ENCODE data around the gene MXD4.

The MXD4 gene

DNA sequence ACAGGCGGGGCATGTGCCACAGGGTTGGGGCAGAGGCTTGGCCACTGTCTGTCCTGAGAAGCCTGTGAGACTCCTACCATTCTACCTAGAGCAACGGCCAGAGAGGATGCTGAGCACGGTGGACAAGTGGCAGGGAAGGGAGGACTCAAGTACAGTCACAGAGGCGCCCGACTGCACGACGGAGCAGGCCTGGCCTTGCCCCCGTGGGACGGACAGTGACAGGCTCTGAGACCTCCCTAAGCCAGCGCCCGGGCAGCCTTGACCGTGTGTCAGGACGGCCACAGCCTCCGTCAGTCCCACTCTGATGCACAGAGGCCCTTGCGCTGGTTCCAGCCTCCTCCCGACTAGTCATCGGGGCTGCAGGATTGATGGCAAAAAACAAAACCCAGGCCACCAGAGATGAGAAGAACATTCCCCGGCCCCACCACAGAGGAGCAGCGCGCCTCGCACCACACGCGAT, 36.7 kb upstream of the MXD4 start:
- TF ChIP-seq, protein P1, sequence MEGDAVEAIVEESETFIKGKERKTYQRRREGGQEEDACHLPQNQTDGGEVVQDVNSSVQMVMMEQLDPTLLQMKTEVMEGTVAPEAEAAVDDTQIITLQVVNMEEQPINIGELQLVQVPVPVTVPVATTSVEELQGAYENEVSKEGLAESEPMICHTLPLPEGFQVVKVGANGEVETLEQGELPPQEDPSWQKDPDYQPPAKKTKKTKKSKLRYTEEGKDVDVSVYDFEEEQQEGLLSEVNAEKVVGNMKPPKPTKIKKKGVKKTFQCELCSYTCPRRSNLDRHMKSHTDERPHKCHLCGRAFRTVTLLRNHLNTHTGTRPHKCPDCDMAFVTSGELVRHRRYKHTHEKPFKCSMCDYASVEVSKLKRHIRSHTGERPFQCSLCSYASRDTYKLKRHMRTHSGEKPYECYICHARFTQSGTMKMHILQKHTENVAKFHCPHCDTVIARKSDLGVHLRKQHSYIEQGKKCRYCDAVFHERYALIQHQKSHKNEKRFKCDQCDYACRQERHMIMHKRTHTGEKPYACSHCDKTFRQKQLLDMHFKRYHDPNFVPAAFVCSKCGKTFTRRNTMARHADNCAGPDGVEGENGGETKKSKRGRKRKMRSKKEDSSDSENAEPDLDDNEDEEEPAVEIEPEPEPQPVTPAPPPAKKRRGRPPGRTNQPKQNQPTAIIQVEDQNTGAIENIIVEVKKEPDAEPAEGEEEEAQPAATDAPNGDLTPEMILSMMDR (IDR thresholded peaks at IDR 0.05; ENCODE audit: insufficient read depth, low read depth, low read length, missing control alignments) = no peak
- DNase-seq (ENCODE audit: low read depth) = no peak
- no peak overlapping the region for H3K4me3 ChIP-seq (ENCODE audit: low read depth, low read length)

DNA sequence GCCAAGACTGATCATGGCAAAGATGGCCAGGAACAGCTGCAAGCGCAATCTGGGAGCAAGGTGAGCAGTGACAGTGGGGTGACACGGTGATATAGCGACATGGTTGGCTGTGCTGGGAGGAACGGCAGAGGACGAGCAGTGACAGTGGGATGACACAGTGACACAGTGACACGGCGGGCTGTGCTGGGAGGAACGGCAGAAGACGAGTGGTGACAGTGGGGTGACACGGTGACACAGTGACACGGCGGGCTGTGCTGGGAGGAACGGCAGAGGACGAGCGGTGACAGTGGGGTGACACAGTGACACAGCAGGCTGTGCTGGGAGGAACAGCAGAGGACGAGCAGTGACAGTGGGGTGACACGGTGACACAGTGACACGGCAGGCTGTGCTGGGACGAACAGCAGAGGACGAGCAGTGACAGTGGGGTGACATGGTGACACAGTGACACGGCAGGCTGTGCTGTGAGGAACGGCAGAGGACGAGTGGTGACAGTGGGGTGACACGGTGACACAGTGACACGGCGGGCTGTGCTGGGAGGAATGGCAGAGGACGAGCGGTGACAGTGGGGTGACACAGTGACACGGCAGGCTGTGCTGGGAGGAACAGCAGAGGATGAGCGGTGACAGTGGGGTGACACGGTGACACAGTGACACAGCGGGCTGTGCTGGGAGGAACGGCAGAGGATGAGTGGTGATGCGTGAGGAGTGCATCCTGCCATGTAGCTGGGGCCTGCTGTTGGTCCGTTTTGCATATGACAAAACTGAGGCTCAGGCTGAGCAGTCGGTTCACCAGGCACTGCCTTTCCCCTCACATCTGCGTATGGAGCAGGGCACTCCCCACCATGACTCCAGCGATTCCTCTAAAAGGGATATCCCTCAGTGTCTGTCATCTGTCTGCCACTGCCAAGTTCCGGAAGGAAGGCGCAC, 36.0 kb upstream of the MXD4 start:
- TF ChIP-seq, protein P1 (IDR thresholded peaks at IDR 0.05; ENCODE audit: insufficient read depth, low read depth, low read length, missing control alignments) = no peak
- no peak overlapping the region for H3K4me3 ChIP-seq (ENCODE audit: low read depth, low read length)
- peak; percentile 21 for DNase-seq (ENCODE audit: low read depth)

DNA sequence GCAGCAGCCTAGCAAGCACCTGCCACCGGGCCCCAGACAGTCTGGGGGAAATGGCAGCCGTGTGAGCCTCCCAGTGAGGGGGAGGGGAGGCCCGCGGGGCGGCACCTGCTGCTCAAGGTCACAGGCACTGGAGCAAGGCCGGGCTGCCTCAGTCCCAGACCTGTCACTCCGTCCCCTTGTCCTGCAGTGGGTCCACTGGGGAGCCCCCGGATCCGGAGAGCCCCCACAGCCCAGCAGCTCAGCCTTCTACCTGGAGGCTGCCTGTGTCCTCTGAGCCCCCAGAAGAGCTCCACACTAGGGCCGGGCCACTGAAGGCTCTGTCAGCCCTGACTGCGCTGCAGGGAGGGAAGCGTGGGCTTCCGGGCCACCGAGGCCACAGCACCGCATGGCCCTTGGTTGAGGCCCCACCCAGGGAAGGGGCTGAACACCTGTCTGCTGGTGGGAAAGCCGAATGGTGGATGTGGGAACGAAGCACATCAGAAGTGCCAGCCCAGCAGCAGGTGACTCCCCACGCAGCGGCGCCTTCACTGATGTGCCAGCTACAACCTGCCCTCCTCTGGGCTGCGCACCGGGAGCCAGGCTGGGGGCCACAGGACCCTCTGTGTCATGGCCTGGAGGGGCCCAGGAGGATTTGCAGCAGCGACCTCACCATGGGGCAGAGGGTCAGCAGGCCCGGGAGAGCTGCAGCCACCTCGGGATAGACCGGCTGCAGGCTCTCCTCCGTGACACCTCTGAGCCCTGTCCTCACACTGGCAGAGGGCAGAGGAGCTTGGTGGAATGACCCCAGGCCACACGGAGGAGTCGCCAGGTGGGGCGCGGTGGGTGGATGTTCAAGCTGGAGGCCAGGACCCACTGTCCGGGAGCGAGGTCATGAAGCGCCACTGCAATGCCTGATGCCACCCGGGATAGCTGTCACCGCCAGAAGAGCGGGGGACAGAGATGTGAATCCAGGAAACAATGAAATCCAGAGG, 35.0 kb upstream of the MXD4 start:
- TF ChIP-seq, protein P1 (IDR thresholded peaks at IDR 0.05; ENCODE audit: insufficient read depth, low read depth, low read length, missing control alignments) = no peak
- DNase-seq (ENCODE audit: low read depth) = no peak
- no peak overlapping the region for H3K4me3 ChIP-seq (ENCODE audit: low read depth, low read length)

DNA sequence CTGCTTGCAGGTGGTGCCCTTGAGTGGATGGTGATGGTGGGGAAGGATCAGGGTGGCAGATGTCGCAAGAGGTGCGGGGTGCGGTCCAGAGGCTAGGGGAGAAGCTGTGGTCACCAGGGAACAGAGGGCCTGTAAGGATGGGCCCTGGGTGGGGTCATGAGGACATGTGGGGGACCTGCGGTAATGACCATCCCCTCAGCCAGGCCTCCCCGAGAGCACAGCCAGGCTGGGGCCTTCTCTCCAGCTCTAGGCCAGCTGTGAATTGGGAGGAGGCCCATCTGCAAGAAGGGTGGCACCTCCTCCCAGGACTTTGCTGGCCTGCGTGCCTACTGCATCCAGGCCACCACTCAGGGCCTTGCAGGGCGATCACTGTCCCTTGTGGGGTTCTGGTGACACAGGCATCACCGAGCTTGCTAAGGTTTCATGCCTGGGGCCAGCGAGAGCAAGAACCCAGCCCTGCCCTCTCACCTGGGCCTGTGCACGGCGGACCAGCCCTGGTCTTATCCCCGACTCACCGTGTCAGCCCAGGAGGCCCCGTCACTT, 34.1 kb upstream of the MXD4 start:
- TF ChIP-seq, protein P1 (IDR thresholded peaks at IDR 0.05; ENCODE audit: insufficient read depth, low read depth, low read length, missing control alignments) = no peak
- no peak overlapping the region for H3K4me3 ChIP-seq (ENCODE audit: low read depth, low read length)
- no peak for DNase-seq (ENCODE audit: low read depth)

DNA sequence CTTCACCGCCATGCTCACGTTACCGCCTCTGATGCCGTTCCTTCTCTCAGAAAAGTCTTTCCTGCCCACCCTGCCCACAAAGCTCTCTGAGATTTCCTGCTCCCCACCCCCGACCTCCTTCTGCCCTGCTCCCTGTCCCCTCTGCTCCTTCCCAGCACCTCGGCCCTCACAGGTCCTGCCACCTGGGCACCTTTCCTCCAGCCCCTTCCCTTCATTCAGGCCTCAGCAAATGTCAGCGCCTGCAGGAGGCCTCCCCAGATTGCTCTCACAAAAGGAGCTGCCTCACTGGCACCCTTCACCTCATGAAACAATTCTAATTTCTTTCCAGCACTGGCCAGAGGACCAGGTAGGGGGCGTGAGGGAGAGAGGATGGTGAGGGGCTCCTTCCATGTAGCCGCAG, 33.6 kb upstream of the MXD4 start:
- no peak for DNase-seq (ENCODE audit: low read depth)
- TF ChIP-seq, protein P1 (IDR thresholded peaks at IDR 0.05; ENCODE audit: insufficient read depth, low read depth, low read length, missing control alignments) = no peak
- no peak overlapping the region for H3K4me3 ChIP-seq (ENCODE audit: low read depth, low read length)

DNA sequence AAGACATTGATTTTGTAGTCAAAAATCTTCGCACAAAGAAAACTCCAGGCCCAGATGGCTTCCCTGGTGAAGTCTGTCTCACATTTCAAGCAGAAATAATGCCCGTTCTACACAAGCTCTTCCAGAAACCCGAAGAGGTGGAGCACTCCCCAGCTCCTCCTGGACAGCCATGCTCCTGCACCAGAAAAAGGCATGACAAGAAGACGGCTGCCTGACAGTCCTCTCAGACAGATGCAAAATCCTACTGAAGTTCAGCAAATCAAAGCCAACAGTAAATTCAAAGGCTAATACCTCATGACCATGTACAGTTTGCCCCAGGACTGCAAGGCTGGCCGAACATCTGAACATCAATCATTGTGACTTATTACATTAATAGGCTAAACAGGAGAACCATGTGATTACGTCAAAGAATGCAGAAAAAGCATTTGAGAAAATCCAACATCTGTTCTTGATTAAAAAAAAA, 30.8 kb upstream of the MXD4 start:
- no peak overlapping the region for H3K4me3 ChIP-seq (ENCODE audit: low read depth, low read length)
- no peak for DNase-seq (ENCODE audit: low read depth)
- TF ChIP-seq, protein P1 (IDR thresholded peaks at IDR 0.05; ENCODE audit: insufficient read depth, low read depth, low read length, missing control alignments) = no peak

Measured in GM12865 (cell line).